Glomerular endothelial cell (primary cell): Measurements from ENCODE around the gene GRPEL2. TPM values are rescaled to one million over a fixed set of nuclear protein-coding genes. Genes with fewer than 3 reads are reported as not detected.

Experiments used
- DNase-seq: peaks from one replicate; pipeline ENCODE4 v3.0.0-alpha.2; 2011; ENCODE audit warnings: low read depth, low spot score; ENCODE audit errors: extremely low read depth
- total RNA-seq: library from RNA; depleted of rRNA; stranded (reverse); fragments of >200 nt; gene quantifications from 2 replicates; pipeline ENCODE4 v1.2.3, GENCODE V29; 2015

GRPEL2 gene
- total RNA-seq, 1 donor from 2014 or later, result 51.3 TPM

GRCh38 chr5:149317281-149318048 is 27.8 kb upstream of the GRPEL2 start:
- no peak for DNase-seq

GRCh38 chr5:149319174-149319573 is 26.1 kb upstream of the GRPEL2 start:
- no peak for DNase-seq

- DNase-seq, result no peak
Observed at GRCh38 chr5:149320791-149321330, 24.4 kb upstream of the GRPEL2 start.

DNA sequence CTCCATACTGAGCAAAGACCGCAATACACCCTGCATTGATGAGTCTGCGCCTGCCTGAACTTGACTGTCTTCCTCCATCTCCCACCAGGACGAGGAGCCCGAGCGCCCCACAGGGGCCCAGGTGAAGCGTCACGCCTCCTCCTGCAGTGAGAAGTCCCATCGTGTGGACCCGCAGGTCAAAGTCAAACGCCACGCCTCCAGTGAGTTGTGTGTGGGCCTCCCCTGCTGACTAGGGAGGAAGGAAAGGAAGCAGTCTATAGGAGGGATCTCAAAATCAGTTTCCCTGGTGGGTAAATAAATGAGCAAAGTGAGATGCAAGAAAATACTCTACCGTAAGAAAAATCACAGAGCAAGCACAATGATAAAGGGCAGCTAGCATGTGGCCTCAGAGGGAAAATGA is 22.8 kb upstream of the GRPEL2 start:
- no peak for DNase-seq

- no peak for DNase-seq
Observed at GRCh38 chr5:149323210-149323609, 22.1 kb upstream of the GRPEL2 start.

DNA sequence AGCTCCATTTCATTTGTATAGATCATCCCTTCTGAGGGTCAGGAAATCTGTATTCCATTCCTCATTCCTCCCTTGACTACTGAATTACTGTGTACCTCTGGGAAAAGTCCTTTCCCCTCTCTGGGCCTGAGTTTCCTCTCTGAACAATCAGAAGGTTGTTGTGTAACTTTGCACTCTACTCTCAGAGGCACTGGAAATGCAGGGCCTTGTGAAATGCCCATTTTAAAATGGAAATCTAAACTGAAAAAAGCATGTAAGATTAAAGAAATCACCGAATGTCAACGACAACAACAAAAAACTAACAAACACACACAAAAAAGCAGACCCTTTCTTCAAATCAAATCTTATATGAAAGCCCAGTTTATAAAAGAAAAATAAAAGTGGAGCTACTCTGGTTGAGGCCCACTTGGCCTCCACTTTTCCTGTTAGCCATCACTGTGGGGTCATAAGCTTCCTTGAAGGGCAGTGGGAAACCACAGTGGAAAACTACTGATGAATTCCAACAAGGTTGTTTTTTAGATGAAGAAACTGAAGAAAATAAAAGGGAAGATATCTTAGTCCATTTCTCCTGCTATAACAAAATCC is 21.6 kb upstream of the GRPEL2 start:
- no peak for DNase-seq

GRCh38 chr5:149324641-149325040 is 20.7 kb upstream of the GRPEL2 start:
- DNase-seq, result no peak

DNA sequence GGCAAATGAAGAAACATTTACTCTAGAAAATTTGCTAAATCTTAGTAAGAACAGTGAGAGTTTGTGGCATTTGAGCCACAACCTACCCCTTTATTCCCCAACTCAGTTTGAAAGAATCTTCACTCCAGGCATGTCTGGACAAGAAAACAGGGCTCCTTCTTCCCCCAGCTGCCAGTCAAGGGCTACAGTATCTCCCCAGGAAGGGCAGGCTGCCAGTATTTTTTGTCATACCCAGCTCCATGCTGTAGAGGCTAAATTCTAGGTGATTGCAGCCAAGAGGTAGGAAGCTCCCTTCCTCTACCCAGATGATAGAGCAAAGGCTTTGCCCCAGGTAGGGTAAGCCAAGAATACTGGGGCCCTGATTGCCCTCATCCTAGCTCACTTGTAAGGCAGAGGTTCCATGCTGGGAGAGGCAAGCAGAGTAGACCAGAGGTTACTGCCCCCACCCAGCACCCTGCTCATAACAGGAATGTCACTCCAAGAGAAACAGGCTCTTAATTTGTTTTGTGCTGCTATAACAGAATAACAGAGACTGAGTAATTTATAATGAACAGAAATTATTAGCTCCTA is 20.0 kb upstream of the GRPEL2 start:
- DNase-seq, result no peak

DNA sequence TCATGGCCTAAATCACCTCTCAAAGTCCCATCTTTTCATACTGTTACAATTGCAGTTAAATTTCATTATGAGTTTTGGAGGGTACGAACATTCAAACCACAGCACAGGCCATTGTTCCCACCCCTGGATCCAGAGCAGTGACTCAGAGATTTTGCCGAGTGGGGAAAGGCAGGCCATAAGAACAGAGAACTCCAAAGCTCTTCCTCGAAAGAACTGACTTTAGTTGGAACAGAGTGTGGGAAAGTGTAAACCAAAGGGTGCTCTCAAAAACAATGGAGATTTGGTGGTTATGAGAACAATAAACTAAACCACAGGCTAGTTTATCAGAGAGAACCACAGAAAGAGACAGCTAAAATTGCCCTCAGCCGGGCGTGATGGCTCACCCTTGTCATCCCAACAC is 19.4 kb upstream of the GRPEL2 start:
- DNase-seq, result no peak

- DNase-seq, result no peak
Observed at GRCh38 chr5:149326611-149327010, 18.7 kb upstream of the GRPEL2 start.

- DNase-seq, result no peak
Observed at GRCh38 chr5:149328177-149328576, 17.1 kb upstream of the GRPEL2 start.

- DNase-seq, result no peak
Observed at GRCh38 chr5:149333711-149334443, 11.4 kb upstream of the GRPEL2 start.

DNA sequence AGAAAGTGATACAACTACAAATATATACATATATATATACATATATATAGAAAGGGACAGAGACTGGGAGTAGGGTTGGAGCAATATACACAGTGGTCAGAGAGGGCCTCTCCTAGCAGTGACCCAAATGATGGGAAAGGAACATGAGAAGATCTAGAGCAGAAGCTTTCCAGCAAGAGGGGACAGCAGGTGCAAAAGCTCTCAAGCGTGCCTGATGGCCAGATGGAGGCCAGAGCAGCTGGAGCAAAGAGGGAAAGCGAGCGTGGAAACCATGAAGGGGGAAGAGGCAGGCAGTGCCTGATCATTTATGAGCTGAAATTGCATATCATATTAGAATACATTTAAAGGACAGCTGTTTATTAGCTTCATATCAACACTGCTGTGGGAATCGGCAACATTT is 7.6 kb upstream of the GRPEL2 start:
- no peak for DNase-seq

DNA sequence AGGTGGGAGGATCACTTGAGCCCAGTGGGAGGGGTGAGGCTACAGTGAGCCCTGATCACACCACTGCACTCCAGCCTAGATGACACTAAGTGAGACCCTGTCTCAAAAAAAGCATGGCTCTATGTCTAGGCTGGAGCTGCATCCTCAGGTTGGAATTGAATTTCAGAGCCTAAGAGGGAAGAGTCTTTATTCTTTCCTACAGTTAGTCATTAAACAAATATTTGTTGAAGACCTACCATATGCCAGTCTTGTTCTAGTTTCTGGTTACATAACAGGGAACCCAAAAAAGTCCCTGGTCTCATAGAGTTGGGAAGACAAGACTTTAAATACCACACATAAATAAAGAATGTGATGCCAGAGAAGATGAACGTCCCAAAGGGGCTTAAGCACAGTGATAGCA is 6.9 kb upstream of the GRPEL2 start:
- no peak for DNase-seq

DNA sequence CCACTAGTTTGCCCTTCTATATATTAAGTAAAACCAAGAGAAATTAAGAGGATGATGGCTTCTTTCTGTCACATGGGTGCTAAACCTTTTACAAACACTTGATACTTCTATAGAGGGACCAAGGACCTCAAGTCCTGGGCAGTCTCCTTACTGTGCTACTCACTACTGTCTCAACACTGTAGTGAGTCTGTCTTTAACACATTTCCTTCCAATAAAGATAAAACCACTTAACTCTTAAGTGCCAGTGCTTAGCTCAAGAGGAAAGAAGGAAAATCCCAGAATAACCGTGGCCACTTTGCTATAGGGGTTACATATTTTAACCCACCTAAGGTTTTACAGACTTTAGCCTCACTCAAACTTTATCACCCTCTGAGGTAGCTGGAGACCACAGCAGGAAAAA is 4.4 kb upstream of the GRPEL2 start:
- no peak for DNase-seq

DNA sequence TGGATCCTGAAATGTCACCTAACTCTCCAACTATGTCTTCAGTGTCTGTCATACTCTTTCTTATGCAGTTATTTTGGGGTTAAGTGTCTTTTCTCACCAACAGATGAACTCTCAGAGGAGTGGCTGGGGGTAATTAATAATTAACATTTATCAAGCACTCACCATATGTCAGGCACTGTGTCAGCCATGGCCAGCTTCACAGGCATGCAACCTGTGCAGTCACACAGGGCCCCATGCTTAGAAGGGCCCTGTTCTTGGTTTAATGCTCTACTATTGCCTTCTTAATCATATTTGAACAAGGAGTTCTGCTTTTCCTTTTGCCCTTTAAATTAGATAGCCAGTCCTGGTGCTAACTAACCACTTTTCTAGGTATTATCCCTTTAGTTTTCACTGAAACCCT is 3.4 kb upstream of the GRPEL2 start:
- no peak for DNase-seq

DNA sequence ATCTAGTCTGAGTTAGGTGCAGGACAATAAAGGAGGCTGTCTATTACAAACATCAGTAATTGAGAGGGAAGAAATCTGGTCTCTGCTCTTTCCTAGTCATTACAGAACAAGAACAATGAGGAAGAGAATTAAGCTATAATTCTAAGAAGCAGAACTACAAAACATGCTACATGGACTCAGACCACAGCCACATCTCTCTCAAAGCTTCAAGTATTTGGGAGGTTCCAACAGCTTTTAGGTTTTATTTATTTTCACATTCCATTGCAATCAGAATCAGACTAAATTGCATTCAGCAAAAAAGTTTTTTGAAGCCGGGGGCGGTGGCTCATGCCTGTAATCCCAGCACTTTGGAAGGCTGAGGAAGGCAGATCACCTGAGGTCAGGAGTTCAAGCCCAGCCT is 1.1 kb upstream of the GRPEL2 start:
- DNase-seq, result no peak

DNA sequence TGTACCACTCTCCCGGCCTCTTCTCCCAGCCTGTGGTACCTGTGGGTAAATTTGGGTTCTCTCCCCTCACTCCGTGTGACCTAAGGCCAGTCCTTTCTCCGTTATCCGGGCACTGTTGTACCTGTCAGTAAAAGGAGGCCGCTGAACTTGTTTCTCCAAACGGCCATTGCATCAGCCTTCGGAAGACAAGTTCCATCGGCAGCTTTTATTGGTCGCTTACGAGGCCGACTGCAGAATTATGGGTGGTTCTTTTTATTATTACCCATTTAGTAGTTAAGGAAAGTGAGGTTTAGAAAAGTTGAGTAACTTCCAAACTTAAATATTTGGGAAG is 558 bp downstream of the GRPEL2 start:
- DNase-seq, result no peak

DNA sequence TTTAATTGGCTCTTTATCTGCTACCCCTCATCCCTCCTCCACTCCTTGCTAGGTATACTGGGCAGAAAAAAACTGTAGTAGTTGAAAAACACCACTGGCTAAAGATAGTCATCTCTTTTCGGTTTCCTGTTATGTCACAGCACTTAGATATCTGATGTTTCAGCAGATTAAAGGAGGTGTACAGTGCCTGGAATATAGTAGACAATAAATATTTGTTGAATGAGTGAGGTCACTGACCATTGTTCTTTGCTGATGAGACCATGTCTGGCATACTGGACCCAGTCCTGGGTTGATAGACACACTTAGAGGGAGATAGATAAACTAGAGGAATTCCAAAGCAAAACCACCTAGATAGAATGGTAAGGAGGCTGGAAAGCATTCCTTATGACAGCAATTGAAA is 3.2 kb downstream of the GRPEL2 start:
- no peak for DNase-seq

- no peak for DNase-seq
Observed at GRCh38 chr5:149349382-149349781, 4.1 kb downstream of the GRPEL2 start.

- no peak for DNase-seq
Observed at GRCh38 chr5:149352169-149352568, 6.9 kb downstream of the GRPEL2 start.

GRCh38 chr5:149353911-149354310 is 8.6 kb downstream of the GRPEL2 start:
- no peak for DNase-seq
